GM18517 (cell line): ENCODE data around the gene YOD1.

Experiments used
- ATAC-seq: cut with Tn5 transposase; IDR thresholded peaks from one replicate; pipeline ENCODE4 v1.9.1; 2021; ENCODE audit warnings: mild to moderate bottlenecking, moderate library complexity; ENCODE audit not compliant: unreplicated experiment

Gene YOD1

GRCh38 chr1:207013321-207014085 lies 37.5 kb downstream of the YOD1 start:
- ATAC-seq: no peak

GRCh38 chr1:207010726-207011125 lies 40.3 kb downstream of the YOD1 start:
- no peak for ATAC-seq

GRCh38 chr1:207009945-207010344 lies 41.1 kb downstream of the YOD1 start:
- no peak for ATAC-seq

GRCh38 chr1:207009182-207009850 lies 41.7 kb downstream of the YOD1 start:
- no peak for ATAC-seq

- no peak for ATAC-seq
These were observed 43.5 kb downstream of the YOD1 start for GRCh38 chr1:207007352-207008033.

DNA sequence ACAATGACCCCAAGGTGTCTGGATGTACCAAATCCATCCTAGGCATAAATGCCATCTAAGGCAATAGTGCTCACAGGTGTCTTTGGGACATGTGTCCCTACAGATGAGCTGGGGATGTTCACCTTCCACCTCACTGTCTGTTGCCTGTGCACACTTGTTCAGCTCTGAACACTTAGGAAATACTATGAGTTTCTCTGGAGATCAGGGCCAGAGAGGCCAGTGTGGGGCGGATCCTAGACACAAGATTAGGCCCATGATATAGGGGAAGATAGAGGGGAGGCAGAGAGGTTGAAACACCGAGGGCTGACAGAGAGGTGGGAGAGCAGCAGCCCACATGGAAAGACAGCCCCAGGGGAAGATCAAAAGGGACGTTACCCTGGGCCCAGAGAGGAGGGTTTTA lies 44.1 kb downstream of the YOD1 start:
- no peak for ATAC-seq

GRCh38 chr1:207006083-207006482 lies 44.9 kb downstream of the YOD1 start:
- no peak for ATAC-seq

GRCh38 chr1:207004931-207005830 lies 45.8 kb downstream of the YOD1 start:
- no peak for ATAC-seq

DNA sequence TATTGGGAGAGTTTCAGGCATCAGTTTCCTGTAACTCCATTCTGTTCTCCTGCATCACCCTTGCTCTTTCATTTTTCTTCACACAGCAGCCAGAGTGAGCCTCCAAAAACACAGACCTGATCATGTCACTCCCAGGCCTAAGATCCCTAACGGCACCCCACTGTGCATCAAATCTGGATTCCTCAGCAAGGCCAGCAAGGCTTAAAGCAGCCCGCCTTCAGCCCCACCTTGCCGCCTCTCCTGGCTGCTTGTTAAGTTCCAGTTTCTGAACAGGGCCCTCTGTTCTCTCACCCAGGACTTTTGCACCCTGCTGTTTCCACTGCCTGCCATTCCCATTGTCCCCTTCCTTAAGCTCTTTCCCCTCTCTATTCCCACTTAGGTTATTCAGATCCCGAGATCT lies 47.8 kb downstream of the YOD1 start:
- no peak for ATAC-seq

DNA sequence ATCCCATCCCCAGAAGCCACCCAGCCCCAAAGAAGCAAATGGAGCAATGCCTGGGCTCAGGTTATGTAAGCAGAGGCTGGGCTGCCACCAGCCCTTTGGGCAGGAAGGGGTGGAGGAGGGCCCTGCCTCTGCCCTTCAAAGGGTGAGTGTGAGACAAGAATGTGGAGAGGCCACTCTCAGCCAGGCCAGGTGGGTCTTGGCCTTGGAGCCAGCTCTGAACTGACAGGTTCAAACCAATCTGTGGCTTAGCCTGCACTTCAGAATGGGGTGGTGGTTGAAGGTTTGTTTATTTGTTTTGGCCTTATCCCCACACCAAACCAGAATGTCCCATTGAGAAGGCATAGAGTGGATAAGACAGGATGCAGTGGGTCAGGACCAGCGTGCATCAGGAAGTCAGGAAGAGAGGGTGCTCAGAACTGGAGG lies 48.3 kb downstream of the YOD1 start:
- no peak for ATAC-seq

- no peak for ATAC-seq
These were observed 49.3 kb downstream of the YOD1 start for GRCh38 chr1:207001492-207002245.

DNA sequence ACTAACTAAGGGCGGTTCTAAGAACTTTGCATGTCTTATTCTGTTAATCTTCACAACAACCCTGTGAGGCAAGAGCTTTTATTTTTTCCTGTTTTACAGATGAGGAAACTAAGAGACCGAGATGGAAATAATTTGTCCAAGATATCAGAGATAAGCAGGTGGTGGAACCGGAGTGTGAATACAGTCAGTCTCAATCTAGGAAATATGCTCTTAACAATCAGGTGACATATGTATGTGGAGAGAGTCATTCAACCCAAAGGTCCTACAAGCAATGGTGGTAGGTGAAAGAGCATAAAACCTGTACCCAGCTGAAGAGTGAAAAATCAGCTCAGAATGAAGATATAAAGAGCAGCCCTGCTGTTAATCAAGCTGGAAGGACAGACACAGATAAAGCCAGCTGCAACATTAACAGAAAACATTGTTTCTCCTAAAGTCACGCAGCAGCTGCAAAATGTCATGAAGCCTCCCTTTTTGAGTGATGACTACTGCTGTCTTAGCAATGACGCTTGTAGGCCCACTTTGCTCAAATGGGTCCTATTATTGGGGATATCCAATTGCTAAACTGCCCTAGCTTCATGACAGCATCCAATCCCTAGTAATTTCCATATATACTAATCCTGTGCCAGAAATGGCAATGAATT lies 50.2 kb downstream of the YOD1 start:
- no peak for ATAC-seq

DNA sequence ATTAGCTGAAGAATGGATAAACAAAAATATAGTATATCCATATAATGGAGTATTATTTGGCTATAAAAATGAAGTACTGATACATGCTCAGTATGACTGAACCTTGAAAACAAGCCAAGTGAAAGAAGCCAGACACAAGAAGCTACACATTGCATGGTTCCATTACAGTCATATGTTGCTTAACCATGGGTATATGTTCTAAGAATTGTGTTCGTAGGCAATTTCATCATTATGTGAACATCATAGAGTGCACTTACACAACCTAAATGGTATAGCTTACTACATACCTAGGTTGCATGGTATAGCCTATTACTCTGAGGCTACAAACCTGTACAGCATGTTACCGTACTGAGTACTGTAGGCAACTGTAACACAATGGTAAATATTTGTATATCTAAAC lies 52.2 kb downstream of the YOD1 start:
- ATAC-seq: no peak
